IMR-90 (cell line): ENCODE results near the gene RAD51B. TPM values are rescaled to one million over a fixed set of nuclear protein-coding genes. Genes with fewer than 3 reads are reported as not detected.

Experiments used
- ATAC-seq: fragments of 200-7000 bp; cut with Tn5 transposase; 2 replicates; pipeline ENCODE4 v1.9.1; 2020; ENCODE audit warnings: low read depth, mild to moderate bottlenecking, moderate library complexity
- BruUV-seq: library from RNA; stranded (reverse); fragments of 400-500 nt; replicated peaks from 2 replicates; lab custom pipeline; 2021; lab: Mats Ljungman, UMichigan
- CTCF ChIA-PET: fragments of 300-600 bp; formaldehyde crosslinking; extraction: SDS; loops from one replicate; lab custom pipeline; 2021; ENCODE audit warnings: antibody characterized with exemption; lab: Yijun Ruan, JAX
- POLR2A ChIA-PET: fragments of 300-600 bp; sonication (Branson Sonifier 250); formaldehyde crosslinking; loops from one replicate; lab custom pipeline; 2022; ENCODE audit warnings: antibody characterized with exemption; ENCODE audit not compliant: unreplicated experiment; lab: Charles Lee
- DNase-seq: peaks from one replicate; pipeline ENCODE4 v3.0.0; 2013
- H2AFZ ChIP-seq: replicated peaks from 2 replicates; pipeline ENCODE3; 2013; ENCODE audit warnings: low read length, mild to moderate bottlenecking; ENCODE audit not compliant: poor library complexity
- H2AK5ac ChIP-seq: 2 replicates; pipeline ENCODE4 v1.6.1; 2013; ENCODE audit warnings: low read depth, low read length, inconsistent platforms
- H2AK9ac ChIP-seq: replicated peaks from 2 replicates; pipeline ENCODE3; 2013; ENCODE audit warnings: mild to moderate bottlenecking, low read depth, low read length, moderate library complexity; ENCODE audit not compliant: poor library complexity
- H2BK120ac ChIP-seq: 2 replicates; pipeline ENCODE4 v1.6.1; 2013; ENCODE audit warnings: low read depth, low read length, inconsistent platforms
- H2BK15ac ChIP-seq: 3 replicates; pipeline ENCODE4 v1.6.1; 2013; ENCODE audit warnings: low read depth, low read length, inconsistent platforms
- H2BK20ac ChIP-seq: 2 replicates; pipeline ENCODE4 v1.6.1; 2013; ENCODE audit warnings: low read depth, mild to moderate bottlenecking, inconsistent platforms, low read length, moderate library complexity
- H2BK5ac ChIP-seq: 2 replicates; pipeline ENCODE4 v1.6.1; 2013; ENCODE audit warnings: mild to moderate bottlenecking, low read depth, low read length, inconsistent platforms; ENCODE audit not compliant: poor library complexity, severe bottlenecking
- H3K14ac ChIP-seq: replicated peaks from 2 replicates; pipeline ENCODE4 v1.6.1; 2013; ENCODE audit warnings: low read depth, low read length, inconsistent platforms
- H3K18ac ChIP-seq: 2 replicates; pipeline ENCODE4 v1.6.1; 2013; ENCODE audit warnings: low read depth, low read length, control low read depth
- H3K23ac ChIP-seq: 2 replicates; pipeline ENCODE4 v1.6.1; 2013; ENCODE audit warnings: low read depth, low read length, inconsistent platforms
- H3K27ac ChIP-seq: 2 replicates; pipeline ENCODE4 v1.5.1; 2013; ENCODE audit warnings: mild to moderate bottlenecking, control low read depth, low read length; ENCODE audit not compliant: insufficient read depth
- H3K27me3 ChIP-seq: 2 replicates; pipeline ENCODE4 v1.6.1; 2013; ENCODE audit warnings: low read length; ENCODE audit not compliant: control insufficient read depth, insufficient read depth
- H3K36me3 ChIP-seq: 2 replicates; pipeline ENCODE4 v1.6.1; 2013; ENCODE audit warnings: low read length, mixed read lengths; ENCODE audit not compliant: control insufficient read depth, insufficient read depth
- H3K4ac ChIP-seq: 2 replicates; pipeline ENCODE4 v1.6.1; 2013; ENCODE audit warnings: low read depth, low read length, inconsistent platforms
- H3K4me1 ChIP-seq: 2 replicates; pipeline ENCODE4 v1.6.1; 2013; ENCODE audit warnings: low read length, mixed read lengths; ENCODE audit not compliant: control insufficient read depth, insufficient read depth
- H3K4me2 ChIP-seq: 2 replicates; pipeline ENCODE4 v1.6.1; 2013; ENCODE audit warnings: low read depth, mild to moderate bottlenecking, control low read depth, low read length, moderate library complexity
- H3K4me3 ChIP-seq: 2 replicates; pipeline ENCODE4 v1.5.1; 2013; ENCODE audit warnings: low read depth, mild to moderate bottlenecking, control low read depth, low read length, moderate library complexity; ENCODE audit not compliant: insufficient read depth
- H3K56ac ChIP-seq: 2 replicates; pipeline ENCODE4 v1.6.1; 2013; ENCODE audit warnings: low read length, inconsistent platforms; ENCODE audit not compliant: insufficient read depth; ENCODE audit errors: extremely low read depth
- H3K79me1 ChIP-seq, 2 experiments: 2 replicates each; pipeline ENCODE4 v1.6.1; 2013; ENCODE audit warnings: low read length in 2 of 2, inconsistent platforms in 1 of 2, low read depth in 1 of 2
- H3K9ac ChIP-seq: 2 replicates; pipeline ENCODE4 v1.6.1; 2013; ENCODE audit warnings: low read depth, low read length, control low read depth
- H3K9me1 ChIP-seq: 2 replicates; pipeline ENCODE4 v1.6.1; 2013; ENCODE audit warnings: low read length, inconsistent platforms; ENCODE audit not compliant: insufficient read depth
- H3K9me3 ChIP-seq: 2 replicates; pipeline ENCODE4 v1.6.1; 2013; ENCODE audit warnings: low read length; ENCODE audit not compliant: control insufficient read depth, insufficient read depth
- H4K20me1 ChIP-seq: 2 replicates; pipeline ENCODE4 v1.6.1; 2013; ENCODE audit warnings: low read length, inconsistent platforms; ENCODE audit not compliant: insufficient read depth
- H4K5ac ChIP-seq: 2 replicates; pipeline ENCODE4 v1.6.1; 2013; ENCODE audit warnings: mild to moderate bottlenecking, low read depth, low read length, control low read depth
- H4K8ac ChIP-seq, 2 experiments: 2 replicates each; pipeline ENCODE4 v1.6.1; 2013; ENCODE audit warnings: low read depth in 2 of 2, low read length in 2 of 2, control low read depth in 1 of 2, inconsistent platforms in 1 of 2
- H4K91ac ChIP-seq: 2 replicates; pipeline ENCODE4 v1.6.1; 2013; ENCODE audit warnings: low read depth, low read length, inconsistent platforms; ENCODE audit not compliant: insufficient read depth
- BHLHE40 ChIP-seq: fragments of 150-350 bp; IDR thresholded peaks from 2 replicates; pipeline ENCODE4 v1.6.1; 2016; ENCODE audit warnings: mild to moderate bottlenecking, low read depth, low read length
- CEBPB ChIP-seq: IDR thresholded peaks from 2 replicates; pipeline ENCODE4 v1.6.1; 2012; ENCODE audit warnings: low read depth, low read length, improper control_type of control experiment
- MAFK ChIP-seq: IDR thresholded peaks from 2 replicates; pipeline ENCODE4 v1.6.1; 2012; ENCODE audit warnings: low read depth, low read length, improper control_type of control experiment
- RAD21 ChIP-seq: IDR thresholded peaks from 2 replicates; pipeline ENCODE4 v1.6.1; 2012; ENCODE audit warnings: low read length, improper control_type of control experiment
- RCOR1 ChIP-seq: IDR thresholded peaks from 2 replicates; pipeline ENCODE4 v1.6.1; 2012; ENCODE audit warnings: mild to moderate bottlenecking, low read length, improper control_type of control experiment; ENCODE audit not compliant: insufficient replicate concordance
- RFX5 ChIP-seq: IDR thresholded peaks from 2 replicates; pipeline ENCODE4 v1.8.0; 2012; ENCODE audit warnings: low read depth, mild to moderate bottlenecking, low read length, moderate library complexity
- SMC3 ChIP-seq: fragments of 150-350 bp; IDR thresholded peaks from 2 replicates; pipeline ENCODE4 v1.6.1; 2016; ENCODE audit warnings: low read depth, mild to moderate bottlenecking, antibody characterized with exemption, low read length, moderate library complexity
- WGBS, 2 experiments: methylation state at CpG; one replicate each; pipeline versions ENCODE4 v1.1.5 to v1.1.7; 2013; ENCODE audit warnings: missing lambda C conversion rate in 2 of 2; ENCODE audit not compliant: insufficient read length in 1 of 2; ENCODE audit errors: extremely low coverage in 2 of 2; 5-methylcytosine and 5-hydroxymethylcytosine counted together
- dilution Hi-C: fragments of 300-500 bp; cut with HindIII; formaldehyde crosslinking; loops from one replicate; pipeline ENCODE4 v1.14.3; 2018; ENCODE audit warnings: low sequenced_read_pairs; ENCODE audit not compliant: unreplicated experiment
- in situ Hi-C: fragments of 300-500 bp; cut with MboI; formaldehyde crosslinking; loops from 3 replicates; pipeline ENCODE4 v1.14.3; 2019; ENCODE audit warnings: low sequenced_read_pairs, inconsistent platforms, mixed read lengths
- intact Hi-C: fragments of 100-400 bp; cut with micrococcal nuclease; formaldehyde crosslinking; loops from 2 replicates; pipeline ENCODE4 v1.10.0; 2022
- polyA plus RNA-seq, 3 experiments: library from polyadenylated mRNA; depleted of rRNA; stranded (reverse); fragments of >200 nt; gene quantifications; 2 replicates each; pipeline ENCODE4 v1.2.3, GENCODE V29; 2012; ENCODE audit warnings: low replicate concordance in 1 of 3
- total RNA-seq: library from RNA; depleted of rRNA; stranded (reverse); fragments of >200 nt; gene quantifications from 2 replicates; pipeline ENCODE4 v1.2.3, GENCODE V29; 2012
- TF ChIP-seq, protein P1 (sequence below): conservative IDR thresholded peaks from 2 replicates; pipeline ENCODE4 v1.5.1; 2012; ENCODE audit warnings: mild to moderate bottlenecking, low read depth, low read length, improper control_type of control experiment

RAD51B gene
- total and polyA plus RNA-seq, 2 of the 4 experiments (the other 2 are of a cell fraction), result 5.1 to 18.8 TPM

GRCh38 chr14:68568907-68569897 is 749.6 kb downstream of the RAD51B start:
- no peak overlapping the region for H3K9ac ChIP-seq
- dilution Hi-C loops, result no loop called here
- no peak overlapping the region for H3K23ac ChIP-seq
- peaks cover 2% of the 10 kb centered on the region for H3K4me1 ChIP-seq
- no peak overlapping the region for H3K27ac ChIP-seq
- 0 out of 3 replicates have a peak overlapping the region, but pooled peaks have one; percentile 17 for H2BK15ac ChIP-seq
- H4K20me1 ChIP-seq, result no peaks in the 10 kb centered on the region
- H2AFZ ChIP-seq, result peak overlapping the region; percentile 19
- H3K18ac ChIP-seq, result no peak overlapping the region
- peaks cover 3% of the 10 kb centered on the region; the same call in 1 of the 2 replicates for H3K9me3 ChIP-seq
- no peak for DNase-seq
- no peak overlapping the region for H2BK120ac ChIP-seq
- intact Hi-C loops, result no loop called here
- no peak overlapping the region for H3K4ac ChIP-seq
- ChIA-PET CTCF (no interaction called here), POLR2A (no interaction called here)
- H3K4me3 ChIP-seq, result no peak overlapping the region
- no peak overlapping the region for H4K91ac ChIP-seq
- TF ChIP-seq MAFK (no peak), BHLHE40 (no peak), SMC3 (no peak), CEBPB (no peak), RCOR1 (no peak), RFX5 (no peak), RAD21 (no peak)
- TF ChIP-seq, protein P1, sequence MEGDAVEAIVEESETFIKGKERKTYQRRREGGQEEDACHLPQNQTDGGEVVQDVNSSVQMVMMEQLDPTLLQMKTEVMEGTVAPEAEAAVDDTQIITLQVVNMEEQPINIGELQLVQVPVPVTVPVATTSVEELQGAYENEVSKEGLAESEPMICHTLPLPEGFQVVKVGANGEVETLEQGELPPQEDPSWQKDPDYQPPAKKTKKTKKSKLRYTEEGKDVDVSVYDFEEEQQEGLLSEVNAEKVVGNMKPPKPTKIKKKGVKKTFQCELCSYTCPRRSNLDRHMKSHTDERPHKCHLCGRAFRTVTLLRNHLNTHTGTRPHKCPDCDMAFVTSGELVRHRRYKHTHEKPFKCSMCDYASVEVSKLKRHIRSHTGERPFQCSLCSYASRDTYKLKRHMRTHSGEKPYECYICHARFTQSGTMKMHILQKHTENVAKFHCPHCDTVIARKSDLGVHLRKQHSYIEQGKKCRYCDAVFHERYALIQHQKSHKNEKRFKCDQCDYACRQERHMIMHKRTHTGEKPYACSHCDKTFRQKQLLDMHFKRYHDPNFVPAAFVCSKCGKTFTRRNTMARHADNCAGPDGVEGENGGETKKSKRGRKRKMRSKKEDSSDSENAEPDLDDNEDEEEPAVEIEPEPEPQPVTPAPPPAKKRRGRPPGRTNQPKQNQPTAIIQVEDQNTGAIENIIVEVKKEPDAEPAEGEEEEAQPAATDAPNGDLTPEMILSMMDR, result no peak
- in situ Hi-C loops, result no loop called here
- H2AK9ac ChIP-seq, result no peak overlapping the region
- no CpG with 5 or more reads among the region's 13 CpGs for WGBS, 2 experiments
- no peak overlapping the region for H2BK20ac ChIP-seq
- no peak overlapping the region for H2BK5ac ChIP-seq
- peak overlapping the region; percentile 4 for H2AK5ac ChIP-seq
- H3K4me2 ChIP-seq, result no peak overlapping the region
- no peaks in the 10 kb centered on the region for H3K9me1 ChIP-seq
- no peaks in the 10 kb centered on the region for H3K79me1 ChIP-seq
- no peak for ATAC-seq
- no peak overlapping the region for H4K5ac ChIP-seq
- 0 out of 2 replicates have a peak overlapping the region, but pooled peaks have one; percentile 30 for H3K14ac ChIP-seq
- no TSS peak for BruUV-seq
- no peaks in the 10 kb centered on the region for H3K36me3 ChIP-seq
- no peak overlapping the region for H3K56ac ChIP-seq
- H4K8ac ChIP-seq, result no peak overlapping the region
- H3K27me3 ChIP-seq, result no peaks in the 10 kb centered on the region
